HepG2 (cell line): Measurements from ENCODE around the gene CD3D. TPM values are rescaled to one million over a fixed set of nuclear protein-coding genes. Genes with fewer than 3 reads are reported as not detected.

Experiments
- FOXJ3 ChIP-seq: sonication (generic); formaldehyde crosslinking; IDR thresholded peaks from 2 replicates; pipeline ENCODE4 v1.4.0; 2020; ENCODE audit warnings: missing genetic modification reagents, mild to moderate bottlenecking, borderline replicate concordance
- KLF16 ChIP-seq, 2 experiments: sonication (generic) in 1 of 2; formaldehyde crosslinking in 1 of 2; IDR thresholded peaks; 2 replicates each; pipeline versions ENCODE4 v1.6.1 to v1.8.0; 2016 to 2023; ENCODE audit warnings: missing genetic modification reagents in 2 of 2, missing compliant biosample characterization in 1 of 2
- PHF8 ChIP-seq: sonication (generic); formaldehyde crosslinking; IDR thresholded peaks from 2 replicates; pipeline ENCODE4 v1.5.0; 2020; ENCODE audit warnings: missing genetic modification reagents
- SAP130 ChIP-seq: IDR thresholded peaks from 2 replicates; pipeline ENCODE4 v1.6.1; 2016; ENCODE audit warnings: low read depth
- TSC22D2 ChIP-seq: sonication (generic); formaldehyde crosslinking; IDR thresholded peaks from 2 replicates; pipeline ENCODE4 v1.5.1; 2020; ENCODE audit warnings: missing genetic modification reagents, mild to moderate bottlenecking, borderline replicate concordance
- ZNF20 ChIP-seq: sonication (generic); formaldehyde crosslinking; IDR thresholded peaks from 2 replicates; pipeline ENCODE4 v1.4.0; 2020; ENCODE audit warnings: mild to moderate bottlenecking, moderate library complexity, missing genetic modification reagents
- ZNF282 ChIP-seq: fragments of 450-650 bp; IDR thresholded peaks from 2 replicates; pipeline ENCODE4 v1.6.1; 2018; ENCODE audit not compliant: partially characterized antibody
- ZNF350 ChIP-seq: sonication (generic); formaldehyde crosslinking; IDR thresholded peaks from 2 replicates; pipeline ENCODE4 v1.4.0; 2020; ENCODE audit warnings: mild to moderate bottlenecking, low read depth, missing genetic modification reagents, borderline replicate concordance
- ZNF382 ChIP-seq: sonication (generic); formaldehyde crosslinking; IDR thresholded peaks from 2 replicates; pipeline ENCODE4 v1.5.0; 2020; ENCODE audit warnings: missing genetic modification reagents, mild to moderate bottlenecking, borderline replicate concordance
- ZNF556 ChIP-seq: sonication (generic); formaldehyde crosslinking; IDR thresholded peaks from 2 replicates; pipeline ENCODE4 v1.4.0; 2020; ENCODE audit warnings: mild to moderate bottlenecking, missing genetic modification reagents, borderline replicate concordance
- ZNF564 ChIP-seq: sonication (generic); formaldehyde crosslinking; IDR thresholded peaks from 2 replicates; pipeline ENCODE4 v1.8.1; 2023; ENCODE audit warnings: mild to moderate bottlenecking, missing genetic modification reagents
- ZNF7 ChIP-seq: IDR thresholded peaks from 2 replicates; pipeline ENCODE4 v1.6.1; 2016; ENCODE audit warnings: missing biosample characterization, missing genetic modification reagents
- ZNF704 ChIP-seq: sonication (generic); formaldehyde crosslinking; IDR thresholded peaks from 2 replicates; pipeline ENCODE4 v1.8.1; 2023; ENCODE audit warnings: mild to moderate bottlenecking, inconsistent platforms, moderate library complexity, missing genetic modification reagents, borderline replicate concordance
- ZNF772 ChIP-seq: sonication (generic); formaldehyde crosslinking; IDR thresholded peaks from 2 replicates; pipeline ENCODE4 v1.5.0; 2020; ENCODE audit warnings: mild to moderate bottlenecking, missing genetic modification reagents
- ZSCAN22 ChIP-seq: sonication (generic); formaldehyde crosslinking; IDR thresholded peaks from 2 replicates; pipeline ENCODE4 v1.4.0; 2020; ENCODE audit warnings: mild to moderate bottlenecking, missing genetic modification reagents
- ZXDC ChIP-seq: sonication (generic); formaldehyde crosslinking; IDR thresholded peaks from 2 replicates; pipeline ENCODE4 v1.5.0; 2020; ENCODE audit warnings: mild to moderate bottlenecking, missing genetic modification reagents
- polyA plus RNA-seq, 8 experiments: library from polyadenylated mRNA; depleted of rRNA in 3 of 8; stranded (reverse) in 7 of 8; unstranded in 1 of 8; fragments of >200 nt; fragmentation: Illumina TruSeq in 4 of 8; extraction: Trizol in 4 of 8; gene quantifications; 2 replicates each; pipeline versions ENCODE4 v1.2.1 to v1.2.3, GENCODE V29; 2011 to 2016; ENCODE audit warnings: low read depth in 4 of 8, missing spikeins in 1 of 8, mixed read lengths in 1 of 8; ENCODE audit not compliant: insufficient read depth in 1 of 8
- total RNA-seq, 5 experiments: library from RNA; depleted of rRNA; stranded (reverse); fragments of >200 nt; fragmentation: Illumina TruSeq; extraction: Trizol; gene quantifications; 2 replicates each; pipeline ENCODE4 v1.2.3, GENCODE V29; 2016; ENCODE audit warnings: low read depth in 1 of 5

CD3D gene
- total and polyA plus RNA-seq, 2 of the 13 experiments (the other 11 are each of a cell fraction or from before 2014, with no cell fraction given) = 0.66 to 6.6 TPM

GRCh38 chr11:118290923-118291322 is 51.6 kb downstream of the CD3D start (continued):
- TF ChIP-seq ZNF772 (CRISPR knock-in tag) (no peak), FOXJ3 (no peak), ZNF350 (CRISPR knock-in tag) (no peak), ZNF7 (CRISPR knock-in tag) (no peak), ZNF704 (CRISPR knock-in tag) (no peak), ZNF556 (no peak), ZXDC (CRISPR knock-in tag) (no peak), ZNF382 (CRISPR knock-in tag) (no peak), KLF16 (CRISPR knock-in tag; IDR thresholded peaks at IDR 0.05) (peak in 1 of 2 experiments; percentile 55; a peak in 1 of 4 replicates), ZNF282 (no peak), ZSCAN22 (CRISPR knock-in tag) (no peak), ZNF564 (CRISPR knock-in tag) (no peak), SAP130 (peak; percentile 48; the same call in 1 of the 2 replicates), TSC22D2 (CRISPR knock-in tag) (no peak), ZNF20 (no peak), PHF8 (CRISPR knock-in tag) (no peak)
